Ovary (tissue), 9 donors: ENCODE measurements around the gene AP3S2. TPM values are rescaled to one million over a fixed set of nuclear protein-coding genes. Genes with fewer than 3 reads are reported as not detected.

Experiments
- DNase-seq, 5 donors: peaks; one replicate each; pipeline ENCODE4 v3.0.0-alpha.2; 2019 to 2020
- H3K27ac ChIP-seq, 2 donors: fragments of 200-600 bp; one replicate each; pipeline versions ENCODE4 v1.5.1 to v1.8.0; 2019 to 2022
- H3K27me3 ChIP-seq: fragments of 200-600 bp; one replicate; pipeline ENCODE4 v1.8.0; 2022
- H3K36me3 ChIP-seq: fragments of 200-600 bp; sonication (generic); one replicate; pipeline ENCODE4 v1.5.1; 2019
- H3K4me1 ChIP-seq: one replicate; pipeline ENCODE4 v1.8.1; 2013; ENCODE audit warnings: mild to moderate bottlenecking, moderate library complexity; ENCODE audit not compliant: insufficient read depth
- H3K4me3 ChIP-seq: fragments of 200-600 bp; sonication (generic); one replicate; pipeline ENCODE4 v1.5.1; 2017
- H3K9me3 ChIP-seq, 2 donors: fragments of 200-600 bp in 1 of 2; sonication (generic) in 1 of 2; one replicate each; pipeline versions ENCODE4 v1.5.1 to v1.8.1; 2013 to 2019; ENCODE audit warnings: mild to moderate bottlenecking in 1 of 2, moderate library complexity in 1 of 2
- EP300 ChIP-seq: sonication (generic); formaldehyde crosslinking; IDR thresholded peaks from one replicate; pipeline ENCODE4 v1.6.1; 2017; ENCODE audit warnings: antibody characterized with exemption
- POLR2A ChIP-seq: fragments of 450-650 bp; IDR thresholded peaks from one replicate; pipeline ENCODE4 v1.6.1; 2017; ENCODE audit warnings: antibody characterized with exemption, mild to moderate bottlenecking, moderate library complexity
- WGBS, 3 donors: extraction: QIAGEN DNeasy Blood & Tissue Kit in 1 of 3; methylation state at CpG; one replicate each; pipeline versions ENCODE4 v1.1.5 to v1.1.7; 2013 to 2017; 5-methylcytosine and 5-hydroxymethylcytosine counted together
- intact Hi-C, 4 donors: fragments of 100-400 bp; cut with DNase I; formaldehyde crosslinking; loops; one replicate each; pipeline versions ENCODE4 v1.11.0 to v1.15.1; 2022 to 2023
- polyA plus RNA-seq, 2 donors: library from polyadenylated mRNA; stranded (reverse); fragments of 200-250 nt in 1 of 2; fragments of 350-450 nt in 1 of 2; fragmentation: Illumina TruSeq in 1 of 2; extraction: RNeasy Lipid Tissue Mini Kit (QIAGEN cat#74804) in 1 of 2; gene quantifications; one replicate each; pipeline ENCODE4 v1.2.3, GENCODE V29; 2013 to 2014
- total RNA-seq, 7 donors: library from RNA; depleted of rRNA in 2 of 7; stranded (reverse); fragments of >200 nt in 2 of 7; fragmentation: NEBNext Ultra II Directional in 3 of 7; extraction: Animal tissue kit (Norgen Biotek cat#: 25700) in 3 of 7; gene quantifications; one replicate each; pipeline versions ENCODE4 v1.1.0 to v1.2.4, GENCODE V29; 2016 to 2023
- TF ChIP-seq, protein P1 (sequence below), 3 donors: fragments of 450-650 bp in 2 of 3; fragments of 200-600 bp in 1 of 3; IDR thresholded peaks; one replicate each; pipeline versions ENCODE4 v1.5.1 to v1.8.0; 2016 to 2022; ENCODE audit warnings: antibody characterized with exemption in 3 of 3, mild to moderate bottlenecking in 1 of 3
- donor health status: DM: no; HTN: no; CAD: no; lungs with moderate emphysema.
- donor health status: DM: no; HTN: no; CAD: no.
- donor health status: Bipolar disorder and iron deficiency.
- donor health status: DM: yes; HTN: yes; CAD: no.
- donor health status: DM: no; HTN: no; CAD: no.
- donor health status: DM: yes; HTN: yes; CAD: no.

The AP3S2 gene
- total and polyA plus RNA-seq, 9 donors, result 15.3 to 57.1 (median 30.7) TPM

DNA sequence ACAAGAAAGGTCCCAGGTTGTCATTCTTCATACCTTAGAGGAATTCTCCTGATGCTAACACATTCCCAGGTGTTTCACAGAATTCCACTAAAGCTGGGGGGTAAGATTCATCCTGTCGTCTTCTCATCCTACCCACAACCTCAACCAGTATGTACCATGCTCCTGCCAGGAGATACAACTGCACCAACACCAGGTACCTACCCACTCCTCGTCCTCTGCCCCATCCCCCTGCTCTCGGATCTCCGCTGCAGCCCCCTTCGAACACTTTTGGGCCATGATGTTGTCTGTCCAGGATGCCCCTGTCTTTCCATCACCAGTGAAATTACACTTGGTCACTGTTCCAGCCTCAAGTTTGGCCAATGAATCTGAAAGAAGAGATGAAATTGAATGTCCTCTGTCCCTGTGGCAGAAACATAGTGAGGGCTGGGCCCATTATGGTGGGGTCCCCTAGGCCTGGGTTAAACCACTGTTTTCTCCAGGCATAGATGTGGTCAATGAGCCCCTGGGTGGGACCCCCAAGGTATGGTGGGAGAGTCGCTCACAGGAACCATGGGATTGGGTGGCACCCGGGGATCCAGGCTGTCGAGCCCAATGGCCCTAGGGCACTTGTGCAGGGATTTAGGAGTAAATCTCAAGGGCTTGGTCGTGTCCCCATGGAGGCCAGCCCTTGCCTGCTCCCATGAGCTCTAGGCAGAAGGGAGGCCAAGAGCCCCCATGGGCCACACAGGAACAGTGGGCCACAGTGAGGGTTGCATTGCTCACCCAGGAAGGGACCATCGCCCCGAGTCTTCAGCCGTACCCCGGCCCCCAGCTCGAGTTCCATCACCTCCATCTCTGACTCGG is 9.4 kb upstream of the AP3S2 start:
- Histone ChIP-seq H3K4me1 (no peaks in the 10 kb centered on the region), H3K9me3 (no peaks in the 10 kb centered on the region), H3K27ac (no peak overlapping the region), H3K36me3 (no peaks in the 10 kb centered on the region), H3K4me3 (no peak overlapping the region), H3K27me3 (no peaks in the 10 kb centered on the region)
- no peak for DNase-seq
- WGBS, 3 donors, result 91 to 96% (median 92%) methylated on average over 15 of the region's 15 CpGs
- intact Hi-C loops, result loop anchor here in 3 of 4 donors (10.0 kb wide), 3 partner anchors 172 to 322 kb away; no protein-coding TSS in a partner anchor
- TF ChIP-seq EP300, result no peak
- TF ChIP-seq, protein P1, sequence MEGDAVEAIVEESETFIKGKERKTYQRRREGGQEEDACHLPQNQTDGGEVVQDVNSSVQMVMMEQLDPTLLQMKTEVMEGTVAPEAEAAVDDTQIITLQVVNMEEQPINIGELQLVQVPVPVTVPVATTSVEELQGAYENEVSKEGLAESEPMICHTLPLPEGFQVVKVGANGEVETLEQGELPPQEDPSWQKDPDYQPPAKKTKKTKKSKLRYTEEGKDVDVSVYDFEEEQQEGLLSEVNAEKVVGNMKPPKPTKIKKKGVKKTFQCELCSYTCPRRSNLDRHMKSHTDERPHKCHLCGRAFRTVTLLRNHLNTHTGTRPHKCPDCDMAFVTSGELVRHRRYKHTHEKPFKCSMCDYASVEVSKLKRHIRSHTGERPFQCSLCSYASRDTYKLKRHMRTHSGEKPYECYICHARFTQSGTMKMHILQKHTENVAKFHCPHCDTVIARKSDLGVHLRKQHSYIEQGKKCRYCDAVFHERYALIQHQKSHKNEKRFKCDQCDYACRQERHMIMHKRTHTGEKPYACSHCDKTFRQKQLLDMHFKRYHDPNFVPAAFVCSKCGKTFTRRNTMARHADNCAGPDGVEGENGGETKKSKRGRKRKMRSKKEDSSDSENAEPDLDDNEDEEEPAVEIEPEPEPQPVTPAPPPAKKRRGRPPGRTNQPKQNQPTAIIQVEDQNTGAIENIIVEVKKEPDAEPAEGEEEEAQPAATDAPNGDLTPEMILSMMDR (IDR thresholded peaks at IDR 0.05), result no peak
- no peak for TF ChIP-seq POLR2A

DNA sequence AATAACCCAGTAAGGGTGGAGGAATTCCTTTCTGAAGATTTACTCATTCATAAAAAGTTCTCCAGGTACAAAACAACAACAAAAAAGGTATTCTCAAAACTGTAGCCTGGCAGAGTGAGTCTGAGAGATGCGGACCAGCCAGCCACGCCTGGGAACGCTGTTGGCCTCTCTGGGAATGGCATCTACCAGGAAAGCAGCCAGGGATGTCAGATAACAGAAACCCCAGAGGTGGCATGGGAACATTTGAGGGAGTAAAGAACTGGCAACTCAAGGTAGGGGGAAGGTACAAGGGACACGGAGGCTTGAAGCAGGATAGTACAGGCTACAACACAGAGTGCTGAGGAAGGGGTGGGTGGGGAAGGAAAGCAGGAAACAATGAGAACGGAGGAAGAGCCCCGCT is 7.1 kb upstream of the AP3S2 start:
- TF ChIP-seq POLR2A, result no peak
- Histone ChIP-seq H3K4me1 (no peaks in the 10 kb centered on the region), H3K9me3 (no peaks in the 10 kb centered on the region), H3K27me3 (no peaks in the 10 kb centered on the region), H3K36me3 (no peaks in the 10 kb centered on the region), H3K27ac (no peak overlapping the region), H3K4me3 (no peak overlapping the region)
- intact Hi-C loops, result loop anchor here in 3 of 4 donors (10.0 kb wide), 3 partner anchors 174 to 324 kb away; no protein-coding TSS in a partner anchor
- DNase-seq, result no peak
- WGBS, 3 donors, result 78 to 83% (median 78%) methylated on average over 6 of the region's 6 CpGs

DNA sequence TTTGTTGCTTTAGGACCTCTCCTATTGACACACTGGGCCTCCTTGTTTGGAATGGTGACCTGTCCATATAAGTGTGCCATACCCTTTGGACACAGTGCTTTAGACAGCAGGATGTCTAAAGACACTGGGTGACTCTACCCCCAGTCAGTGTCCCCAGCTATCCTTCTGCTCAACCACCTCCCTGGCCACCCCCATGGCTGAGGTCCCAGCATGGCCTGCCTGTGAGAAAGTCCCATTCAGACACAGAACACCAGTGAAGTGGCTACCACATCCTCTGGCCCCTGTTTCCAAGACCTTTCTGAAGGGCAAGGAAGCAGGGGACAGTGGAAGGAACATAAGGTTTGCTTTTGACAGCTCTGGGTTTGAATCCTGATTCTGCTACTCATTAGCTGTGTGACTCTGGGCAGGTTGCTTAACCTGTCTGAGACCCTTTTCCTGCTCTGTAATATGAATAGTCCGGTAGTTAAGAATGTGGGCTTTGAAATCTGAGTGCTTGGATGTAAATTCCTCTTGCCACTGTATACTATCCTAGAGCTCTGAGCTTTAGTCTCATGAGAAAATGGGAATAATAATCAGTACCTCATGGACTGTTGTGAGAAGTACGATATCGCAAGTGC is 6.3 kb upstream of the AP3S2 start:
- 85 to 98% (median 87%) methylated on average over 3 of the region's 3 CpGs for WGBS, 3 donors
- Histone ChIP-seq H3K36me3 (no peaks in the 10 kb centered on the region), H3K4me3 (no peak overlapping the region), H3K4me1 (no peaks in the 10 kb centered on the region), H3K27ac (no peak overlapping the region), H3K27me3 (no peaks in the 10 kb centered on the region), H3K9me3 (no peaks in the 10 kb centered on the region)
- TF ChIP-seq EP300, result no peak
- intact Hi-C loops, result loop anchor here (10.0 kb wide), 4 partner anchors 165 to 325 kb away; no protein-coding TSS in a partner anchor
- DNase-seq, result no peak

DNA sequence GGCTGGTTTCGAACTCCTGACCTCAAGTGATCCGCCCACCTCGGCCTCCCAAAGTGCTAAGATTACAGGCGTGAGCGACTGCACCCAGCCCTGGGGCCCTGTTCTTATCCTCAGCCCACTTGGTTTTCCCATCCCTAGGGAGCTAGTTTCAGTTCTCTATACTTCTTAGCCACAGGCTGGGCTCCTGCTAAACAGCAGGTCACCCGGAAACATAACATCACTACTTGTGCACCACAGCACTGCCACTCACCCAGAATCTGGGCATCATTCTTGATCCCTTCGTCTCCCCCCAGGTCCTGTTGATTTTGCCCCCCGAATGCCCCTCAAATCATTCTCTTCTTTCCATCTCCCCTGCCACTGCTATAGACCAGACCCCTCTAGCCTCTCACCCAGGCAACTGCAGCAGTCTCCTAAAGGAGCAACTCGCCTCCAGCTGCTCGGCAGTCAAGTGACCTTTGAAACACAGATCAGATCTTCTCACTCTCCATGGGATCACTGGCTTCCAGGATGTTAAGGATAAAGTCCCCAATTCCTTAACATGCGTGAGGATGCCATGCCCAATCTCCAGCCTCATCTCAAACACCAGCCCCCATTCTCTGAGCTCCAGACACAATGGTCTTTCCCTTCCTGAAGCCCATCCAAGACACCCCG is 5.6 kb upstream of the AP3S2 start:
- no peak overlapping the region for H3K4me3 ChIP-seq
- 82 to 84% (median 83%) methylated on average over 12 of the region's 12 CpGs for WGBS, 3 donors
- H3K36me3 ChIP-seq, result no peaks in the 10 kb centered on the region
- TF ChIP-seq POLR2A (no peak), EP300 (no peak)
- TF ChIP-seq, protein P1 (IDR thresholded peaks at IDR 0.05), result no peak
- DNase-seq, result no peak
- no peaks in the 10 kb centered on the region for H3K9me3 ChIP-seq
- intact Hi-C loops, result loop anchor here in 3 of 4 donors (10.0 kb wide), 3 partner anchors 165 to 325 kb away; no protein-coding TSS in a partner anchor
- no peaks in the 10 kb centered on the region for H3K4me1 ChIP-seq
- no peak overlapping the region for H3K27ac ChIP-seq
- no peaks in the 10 kb centered on the region for H3K27me3 ChIP-seq

DNA sequence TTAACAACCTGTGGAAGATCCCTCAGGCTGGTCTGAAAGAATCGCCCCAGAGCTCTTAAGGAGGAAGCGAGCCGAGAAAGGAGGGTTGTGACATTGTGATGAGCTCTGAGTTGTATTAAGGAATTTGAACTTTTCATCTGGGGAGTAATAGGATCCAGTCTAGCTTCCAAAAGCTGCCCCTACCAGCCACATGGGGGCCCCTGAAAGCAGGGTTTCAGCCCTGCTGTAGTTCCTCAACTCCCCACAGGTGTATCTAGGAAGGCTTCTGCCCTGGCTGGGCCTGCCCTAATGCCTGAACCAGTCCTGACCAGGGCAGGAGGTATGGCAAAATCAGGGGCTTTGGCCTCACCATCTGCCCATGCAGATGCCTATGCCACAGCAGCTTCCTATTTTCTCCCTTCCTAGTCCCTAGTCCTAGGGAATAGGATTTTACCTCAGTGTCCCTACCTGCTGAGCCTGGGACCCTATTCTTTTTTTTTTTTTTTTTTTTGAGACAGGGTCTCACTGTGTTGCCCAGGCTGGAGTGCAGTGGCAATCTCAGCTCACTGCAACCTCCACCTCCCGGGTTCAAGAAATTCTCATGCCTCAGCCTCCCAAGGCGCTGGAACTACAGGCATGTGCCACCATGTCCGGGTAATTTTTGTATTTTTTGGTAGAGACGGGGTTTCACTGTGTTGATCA is 5.0 kb upstream of the AP3S2 start:
- intact Hi-C loops, result loop anchor here in 3 of 4 donors (10.0 kb wide), 3 partner anchors 166 to 326 kb away; no protein-coding TSS in a partner anchor
- H3K36me3 ChIP-seq, result no peaks in the 10 kb centered on the region
- H3K9me3 ChIP-seq, result no peaks in the 10 kb centered on the region
- DNase-seq, result no peak
- TF ChIP-seq EP300 (no peak), POLR2A (no peak)
- TF ChIP-seq, protein P1 (IDR thresholded peaks at IDR 0.05), result no peak
- H3K4me1 ChIP-seq, result no peaks in the 10 kb centered on the region
- H3K4me3 ChIP-seq, result no peak overlapping the region
- H3K27me3 ChIP-seq, result no peaks in the 10 kb centered on the region
- no peak overlapping the region for H3K27ac ChIP-seq
- WGBS, 3 donors, result 73 to 84% (median 79%) methylated on average over 7 of the region's 7 CpGs
